Stimulated activated CD8-positive, alpha-beta memory T cell treated with anti-CD3 and anti-CD28 coated beads, Interleukin-4, amount 100 ng/mL, for 24 hours (primary cell): ENCODE data around the gene KIAA1586.
A peak's percentile ranks its signal among the peaks of the same experiment; 100 is the strongest.
"Not testable (repeated sequence)": the region's sequence is repeated elsewhere in the genome, so short reads cannot be mapped to it uniquely, and the experiment has no call there.

Experiments
- DNase-seq: peaks from one replicate; pipeline ENCODE4 v3.0.0-alpha.2; 2020; ENCODE audit warnings: low read depth

The KIAA1586 gene

DNA sequence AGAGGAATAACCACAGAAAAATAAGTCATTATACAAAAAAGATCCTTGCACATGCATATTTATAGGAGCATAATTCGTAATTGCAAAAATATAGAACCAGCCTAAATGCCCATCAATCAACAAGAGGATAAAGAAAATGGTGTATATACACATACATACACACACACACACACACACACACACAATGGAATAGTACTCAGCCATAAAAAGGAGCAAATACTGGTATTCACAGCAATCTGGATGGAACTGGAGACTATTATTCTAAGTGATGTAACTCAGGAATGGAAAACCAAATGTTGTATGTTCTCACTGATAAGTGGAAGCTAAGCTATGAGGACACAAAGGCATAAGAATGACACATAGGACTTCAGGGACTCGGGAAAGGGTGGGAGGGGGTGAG, 1.9 kb upstream of the KIAA1586 start:
- no peak for DNase-seq

DNA sequence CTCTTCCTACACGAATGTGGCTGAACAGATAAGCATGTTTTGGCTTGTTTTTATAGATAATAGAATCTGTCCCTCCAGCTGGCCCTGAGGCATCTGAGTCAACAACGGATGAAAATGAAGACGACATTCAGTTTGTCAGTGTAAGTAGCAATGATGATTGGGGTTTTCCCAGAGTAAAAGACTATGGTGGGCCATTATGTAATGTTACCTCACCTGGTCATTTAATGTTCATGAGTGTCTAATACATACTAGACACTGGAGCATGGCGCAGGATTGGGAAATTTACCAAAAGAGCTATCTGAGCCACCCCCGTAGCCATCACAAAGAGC, 728 bp downstream of the KIAA1586 start:
- DNase-seq: not testable (repeated sequence)

- DNase-seq: not testable (repeated sequence)
Measured at GRCh38 chr6:57047859-57048258, 1.4 kb downstream of the KIAA1586 start.

DNA sequence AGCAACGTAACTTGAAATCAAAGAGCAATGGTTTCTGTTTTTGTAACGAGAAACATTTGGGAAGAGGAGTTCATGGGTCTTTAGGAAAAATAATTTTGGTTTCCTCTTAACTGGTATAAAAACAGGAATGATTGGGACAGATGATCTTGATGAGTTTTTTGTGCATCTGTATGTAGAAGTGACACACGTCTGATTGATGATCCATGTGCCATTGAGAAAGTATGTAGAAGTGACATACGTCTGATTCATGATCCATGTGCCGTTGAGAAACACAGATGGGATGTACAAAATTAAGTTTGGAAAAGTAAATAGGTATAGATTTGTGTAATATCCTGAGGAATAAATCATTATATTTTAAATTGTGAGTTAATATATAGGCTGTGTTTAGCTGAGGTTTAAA, 2.1 kb downstream of the KIAA1586 start:
- DNase-seq: no peak

- DNase-seq: no peak
Measured at GRCh38 chr6:57063847-57064246, 17.4 kb downstream of the KIAA1586 start.

- DNase-seq: no peak
Measured at GRCh38 chr6:57064809-57065208, 18.3 kb downstream of the KIAA1586 start.

DNA sequence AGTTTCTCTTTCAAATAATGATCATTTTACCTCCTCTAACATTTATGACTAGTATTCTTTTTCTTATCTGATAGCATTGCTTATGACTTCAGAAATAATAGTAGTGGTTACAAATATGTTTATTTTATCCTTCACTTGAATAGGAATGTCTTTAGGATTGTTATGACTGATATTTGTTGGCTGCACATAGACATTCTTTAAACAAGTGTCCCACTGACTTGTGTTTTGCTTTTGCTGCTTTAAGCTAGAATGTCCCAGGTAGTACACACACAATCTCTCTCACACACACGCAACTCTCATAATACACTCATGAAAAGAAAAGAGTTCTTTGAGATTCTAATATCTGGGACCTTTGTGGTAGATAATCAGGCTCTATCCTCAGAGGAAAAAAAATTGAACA, 21.6 kb downstream of the KIAA1586 start:
- no peak for DNase-seq

- DNase-seq: no peak
Measured at GRCh38 chr6:57069228-57069627, 22.7 kb downstream of the KIAA1586 start.

DNA sequence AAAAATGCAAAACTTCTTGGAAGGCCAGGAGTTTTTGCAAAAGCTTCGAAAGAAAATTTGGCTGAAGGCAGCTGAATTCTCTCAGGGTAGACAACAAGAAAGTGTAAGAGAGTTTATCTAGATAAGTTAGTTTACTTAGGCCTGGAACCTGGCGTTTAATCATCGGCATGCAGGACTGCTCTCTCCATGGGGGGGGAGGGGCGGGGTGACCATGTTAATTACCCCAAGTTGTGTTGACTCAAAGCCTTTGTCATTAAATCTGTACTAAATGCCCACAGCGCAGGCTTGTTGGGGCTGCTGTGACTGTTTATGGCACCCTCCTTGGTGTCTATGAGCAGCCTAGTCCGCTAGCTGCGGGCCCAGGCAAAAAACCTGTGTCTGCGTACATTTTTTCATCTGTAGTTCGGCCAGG, 23.4 kb downstream of the KIAA1586 start:
- DNase-seq: no peak

GRCh38 chr6:57072108-57072507, 25.6 kb downstream of the KIAA1586 start:
- DNase-seq: no peak

GRCh38 chr6:57074383-57074782, 27.9 kb downstream of the KIAA1586 start:
- no peak for DNase-seq

DNA sequence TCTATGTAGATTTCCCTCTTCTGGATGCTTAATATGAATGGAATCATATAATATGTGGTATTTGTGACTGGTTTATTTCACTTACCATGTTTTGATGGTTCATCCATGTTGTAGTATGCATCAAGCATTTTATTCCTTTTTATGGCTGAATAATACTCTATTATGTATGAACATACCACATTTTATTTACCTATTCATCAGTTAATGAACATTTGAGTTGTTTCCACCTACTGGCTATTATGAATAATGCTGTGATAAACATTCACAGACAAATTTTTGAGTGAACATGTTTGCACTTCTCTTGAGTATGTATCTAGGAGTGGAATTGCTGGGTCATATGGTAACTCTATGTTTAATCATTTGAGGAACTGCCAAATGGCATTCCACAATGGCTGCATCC, 28.6 kb downstream of the KIAA1586 start:
- DNase-seq: no peak

DNA sequence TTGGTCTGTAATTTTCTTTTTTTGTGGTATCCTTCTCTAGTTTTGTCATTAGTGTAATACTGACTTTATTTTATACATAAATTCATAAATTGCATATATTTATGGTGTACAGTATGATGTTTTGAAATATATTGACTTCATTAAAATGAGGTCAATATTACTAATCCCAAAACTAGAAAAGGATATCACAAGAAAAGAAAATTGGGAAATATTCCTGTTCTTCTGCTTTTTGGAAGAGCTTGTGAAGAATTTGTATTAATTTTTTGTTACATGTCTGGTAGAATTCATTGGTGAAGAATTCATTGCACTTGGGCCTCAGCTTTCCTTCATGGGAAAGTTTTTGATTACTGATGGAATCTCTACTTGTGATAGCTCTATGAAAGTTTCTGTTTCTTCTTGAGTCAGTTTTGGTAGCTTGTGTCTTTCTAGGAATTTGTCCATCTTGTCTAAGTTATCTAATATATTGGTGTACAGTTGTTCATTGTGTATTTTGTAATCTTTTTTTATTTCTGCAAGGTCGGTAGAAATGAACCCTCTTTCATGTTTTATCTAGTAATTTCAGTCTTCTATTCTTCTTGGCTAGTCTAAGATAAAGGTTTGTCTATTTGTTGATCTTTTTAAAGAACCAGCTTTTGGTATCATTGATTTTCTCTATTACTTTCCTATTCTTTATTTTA, 32.2 kb downstream of the KIAA1586 start:
- no peak for DNase-seq

DNA sequence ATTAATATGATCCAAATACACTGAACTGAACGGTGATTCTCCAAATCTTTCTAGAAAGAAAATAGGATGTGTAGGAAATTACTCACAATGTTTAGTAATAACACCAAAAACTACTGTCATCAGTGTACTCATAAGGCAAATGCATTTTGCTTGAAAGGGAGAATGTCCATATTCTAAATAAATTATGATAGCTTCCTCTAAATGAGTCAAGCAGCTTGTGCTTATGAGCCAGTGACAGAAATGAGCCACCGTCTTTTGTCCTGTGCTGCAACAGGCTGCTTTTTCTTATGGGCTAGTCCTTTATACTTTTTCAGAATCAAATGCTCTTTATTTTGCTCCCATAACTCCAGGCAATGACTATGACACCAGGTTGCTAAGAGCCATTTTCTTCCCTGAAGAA, 39.0 kb downstream of the KIAA1586 start:
- DNase-seq: no peak

- no peak for DNase-seq
Measured at GRCh38 chr6:57086843-57087242, 40.4 kb downstream of the KIAA1586 start.

DNA sequence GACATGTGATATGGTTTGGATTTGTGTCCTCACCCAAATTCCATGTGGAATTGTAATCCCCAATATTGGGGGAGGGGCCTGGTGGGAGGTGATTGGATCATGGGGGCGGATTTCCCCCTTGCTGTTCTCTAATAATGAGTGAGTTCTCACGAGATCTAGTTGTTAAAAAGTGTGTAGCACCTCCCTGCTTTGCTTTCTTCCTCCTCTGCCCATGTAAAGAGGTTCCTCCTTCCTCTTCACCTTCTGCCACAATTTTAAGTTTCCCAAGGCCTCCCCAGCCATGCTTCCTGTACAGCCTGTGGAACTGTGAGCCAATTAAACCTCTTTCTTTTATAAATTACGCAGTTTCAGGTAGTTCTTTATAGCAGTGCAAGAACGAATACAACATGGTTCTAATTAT, 41.4 kb downstream of the KIAA1586 start:
- DNase-seq: no peak

DNA sequence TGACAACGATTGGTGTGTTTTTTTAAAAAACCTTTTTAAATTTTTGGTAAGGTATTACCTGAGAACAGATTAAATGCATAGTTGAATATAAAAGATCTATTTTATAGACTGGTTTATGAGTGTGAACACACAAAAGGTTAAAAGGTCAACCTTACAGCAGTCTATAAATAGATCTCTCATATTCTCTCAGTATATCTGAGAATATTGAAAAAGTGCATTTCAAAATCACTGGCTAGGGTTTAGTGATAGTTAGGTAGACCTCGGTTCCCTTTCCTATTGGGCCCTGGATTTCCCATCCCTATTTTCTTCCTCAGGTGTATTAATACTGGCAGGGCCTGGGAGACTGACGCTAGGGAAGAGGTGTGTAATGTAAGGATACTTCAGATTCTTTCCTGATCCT, 42.8 kb downstream of the KIAA1586 start:
- DNase-seq: no peak

GRCh38 chr6:57089687-57090457, 43.4 kb downstream of the KIAA1586 start, which contains the start of gene ZNF451:
Gene ZNF451 (plus strand): TSS chr6:57090188. CDS start chr6:57090254, 66 bp downstream.
- peak; percentile 97 for DNase-seq

DNA sequence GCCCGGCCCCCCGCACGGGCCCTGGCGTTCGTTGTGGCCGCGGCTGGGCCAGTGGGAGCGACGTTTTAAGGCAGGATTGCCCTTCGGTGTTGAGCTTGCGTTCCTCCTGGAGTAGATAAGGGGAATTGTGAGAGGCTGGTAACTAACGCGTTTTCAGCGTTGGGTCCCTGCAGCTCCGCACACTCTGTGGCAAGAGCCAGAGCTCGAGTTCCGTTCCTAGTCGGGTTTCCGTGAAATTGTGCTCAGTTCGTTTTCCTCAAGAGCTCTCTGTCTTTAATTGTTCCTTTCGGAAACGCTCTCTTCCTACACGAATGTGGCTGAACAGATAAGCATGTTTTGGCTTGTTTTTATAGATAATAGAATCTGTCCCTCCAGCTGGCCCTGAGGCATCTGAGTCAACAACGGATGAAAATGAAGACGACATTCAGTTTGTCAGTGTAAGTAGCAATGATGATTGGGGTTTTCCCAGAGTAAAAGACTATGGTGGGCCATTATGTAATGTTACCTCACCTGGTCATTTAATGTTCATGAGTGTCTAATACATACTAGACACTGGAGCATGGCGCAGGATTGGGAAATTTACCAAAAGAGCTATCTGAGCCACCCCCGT, 44.1 kb downstream of the KIAA1586 start:
- DNase-seq: not testable (repeated sequence)

DNA sequence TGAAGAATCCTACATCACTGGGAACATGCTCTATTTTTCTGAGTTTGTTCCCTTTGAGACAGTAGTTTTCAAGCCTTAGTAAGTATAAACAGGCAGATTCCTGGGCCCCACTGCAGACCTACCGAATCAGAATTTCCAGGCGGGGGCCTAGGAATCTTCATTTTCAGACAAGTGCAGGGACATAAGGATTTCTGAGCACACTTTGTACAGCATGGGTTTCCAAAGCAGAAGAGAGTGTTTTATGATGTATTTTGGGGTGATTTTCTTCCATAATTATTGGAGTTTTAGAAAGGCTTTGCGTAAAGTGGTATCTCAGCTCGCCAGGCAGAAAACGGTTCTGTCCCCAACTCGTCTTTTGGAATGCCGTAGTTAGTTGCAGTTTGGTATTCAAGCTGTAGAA, 44.9 kb downstream of the KIAA1586 start:
- not testable (repeated sequence) for DNase-seq

DNA sequence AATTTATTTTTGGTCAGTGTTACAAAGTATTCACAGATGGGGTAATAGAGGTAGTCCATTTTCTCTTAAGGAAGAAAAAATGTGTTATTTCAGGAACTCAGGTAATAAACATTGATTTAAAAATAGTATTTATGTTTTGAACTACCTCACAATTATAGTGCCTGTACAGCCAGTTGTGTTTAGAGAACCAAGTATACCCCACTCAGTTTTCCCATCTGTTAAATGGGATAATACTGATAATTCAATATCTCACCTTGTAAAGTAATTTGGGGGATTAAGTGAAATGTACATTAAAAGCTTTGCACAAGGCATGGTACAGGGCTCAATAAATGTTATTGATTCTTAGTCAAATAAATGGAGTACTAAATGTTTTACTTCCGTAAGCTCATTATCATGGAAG, 48.2 kb downstream of the KIAA1586 start:
- no peak for DNase-seq

DNA sequence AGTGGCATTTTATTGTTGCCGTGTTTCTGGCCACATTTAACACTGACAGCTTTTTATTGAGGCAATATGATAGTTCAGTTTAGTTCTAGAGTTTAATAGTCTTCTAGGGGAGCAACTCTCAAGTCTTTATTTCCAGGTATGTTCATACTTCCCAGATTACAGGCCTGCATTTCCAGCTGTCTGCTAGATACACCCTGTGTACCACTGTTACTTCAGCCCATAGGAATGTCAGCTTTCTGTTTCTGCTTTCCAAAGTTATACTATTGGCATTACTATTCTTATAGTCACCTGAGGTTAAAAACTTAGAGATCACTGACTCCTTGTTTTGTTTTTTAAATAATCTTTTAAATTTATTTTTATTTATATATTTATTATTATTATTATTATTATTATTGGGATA, 51.1 kb downstream of the KIAA1586 start:
- no peak for DNase-seq

DNA sequence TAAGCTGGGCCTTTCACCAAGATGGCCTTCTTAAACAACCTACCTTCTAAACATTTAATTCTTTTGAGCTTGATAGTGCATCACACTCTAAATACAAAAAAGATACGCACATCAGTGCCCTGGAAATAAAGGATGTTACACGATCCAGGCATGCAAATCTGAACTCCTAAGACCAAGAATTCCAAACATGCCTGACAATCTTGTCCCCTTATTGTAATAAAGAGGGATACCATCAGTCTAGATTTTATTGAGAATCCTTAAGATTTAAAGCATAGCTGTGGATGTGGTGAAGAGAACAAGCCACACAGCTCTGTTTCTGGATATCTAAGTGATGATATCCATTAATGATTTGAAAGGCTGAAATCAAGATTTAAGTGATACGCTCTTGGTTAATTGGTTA, 56.5 kb downstream of the KIAA1586 start:
- DNase-seq: no peak
